H9 (cell line): ENCODE measurements around the gene CBR1. TPM values are rescaled to one million over a fixed set of nuclear protein-coding genes. Genes with fewer than 3 reads are reported as not detected.

Source experiments
- DNase-seq: peaks from one replicate; pipeline ENCODE4 v3.0.0-alpha.2; 2017
- H2AFZ ChIP-seq: one replicate; pipeline ENCODE4 v1.6.1; 2013; ENCODE audit warnings: mild to moderate bottlenecking, low read length, control low read depth, moderate library complexity
- H2AK5ac ChIP-seq: 2 replicates; pipeline ENCODE4 v1.6.1; 2013; ENCODE audit warnings: low read length, control low read depth, mixed read lengths; ENCODE audit not compliant: insufficient read length
- H2BK120ac ChIP-seq: one replicate; pipeline ENCODE4 v1.6.1; 2013; ENCODE audit warnings: low read depth, mild to moderate bottlenecking, low read length, control low read depth, inconsistent platforms; ENCODE audit not compliant: poor library complexity, severe bottlenecking
- H2BK12ac ChIP-seq: 2 replicates; pipeline ENCODE4 v1.6.1; 2013; ENCODE audit warnings: low read length, control low read depth, mixed read lengths, low read depth; ENCODE audit not compliant: insufficient read length
- H2BK15ac ChIP-seq: 2 replicates; pipeline ENCODE4 v1.6.1; 2013; ENCODE audit warnings: low read depth, low read length, control low read depth
- H2BK20ac ChIP-seq: one replicate; pipeline ENCODE4 v1.6.1; 2013; ENCODE audit warnings: low read depth, mild to moderate bottlenecking, low read length, control low read depth, inconsistent platforms; ENCODE audit not compliant: poor library complexity, severe bottlenecking
- H2BK5ac ChIP-seq: 2 replicates; pipeline ENCODE4 v1.6.1; 2013; ENCODE audit warnings: low read length, control low read depth, mixed read lengths; ENCODE audit not compliant: insufficient read length
- H3K14ac ChIP-seq: 2 replicates; pipeline ENCODE4 v1.6.1; 2013; ENCODE audit warnings: low read length, control low read depth; ENCODE audit not compliant: insufficient read depth
- H3K18ac ChIP-seq: 2 replicates; pipeline ENCODE4 v1.6.1; 2013; ENCODE audit warnings: low read depth, mild to moderate bottlenecking, mixed read lengths, low read length, control low read depth; ENCODE audit not compliant: insufficient read length
- H3K23ac ChIP-seq: 2 replicates; pipeline ENCODE4 v1.6.1; 2013; ENCODE audit warnings: low read length, control low read depth, mixed read lengths, low read depth; ENCODE audit not compliant: insufficient read length
- H3K23me2 ChIP-seq: 2 replicates; pipeline ENCODE4 v1.6.1; 2013; ENCODE audit warnings: low read depth, mild to moderate bottlenecking, mixed read lengths, low read length, control low read depth; ENCODE audit not compliant: insufficient read length, poor library complexity, severe bottlenecking
- H3K27ac ChIP-seq: 2 replicates; pipeline ENCODE4 v1.5.1; 2013; ENCODE audit warnings: low read length, control low read depth, mixed read lengths, low read depth; ENCODE audit not compliant: insufficient read length
- H3K27me3 ChIP-seq: 2 replicates; pipeline ENCODE4 v1.6.1; 2013; ENCODE audit warnings: low read length, control low read depth, inconsistent platforms; ENCODE audit not compliant: insufficient read depth
- H3K4ac ChIP-seq: 2 replicates; pipeline ENCODE4 v1.6.1; 2013; ENCODE audit warnings: low read depth, mild to moderate bottlenecking, control low read depth, inconsistent platforms, low read length, moderate library complexity
- H3K4me1 ChIP-seq: 2 replicates; pipeline ENCODE4 v1.6.1; 2013; ENCODE audit warnings: low read length, control low read depth, inconsistent platforms; ENCODE audit not compliant: insufficient read depth
- H3K4me2 ChIP-seq: 2 replicates; pipeline ENCODE4 v1.6.1; 2013; ENCODE audit warnings: low read length, control low read depth, mixed read lengths; ENCODE audit not compliant: insufficient read length, insufficient read depth
- H3K56ac ChIP-seq: 2 replicates; pipeline ENCODE4 v1.6.1; 2013; ENCODE audit warnings: low read depth, mild to moderate bottlenecking, mixed read lengths, low read length, control low read depth; ENCODE audit not compliant: insufficient read length
- H3K79me1 ChIP-seq: 2 replicates; pipeline ENCODE4 v1.6.1; 2013; ENCODE audit warnings: low read depth, mild to moderate bottlenecking, moderate library complexity, low read length, control low read depth, inconsistent platforms; ENCODE audit not compliant: insufficient read depth, poor library complexity, severe bottlenecking
- H3K79me2 ChIP-seq: 2 replicates; pipeline ENCODE4 v1.6.1; 2013; ENCODE audit warnings: low read length, control low read depth, inconsistent platforms; ENCODE audit not compliant: insufficient read depth
- H3K9ac ChIP-seq: 2 replicates; pipeline ENCODE4 v1.6.1; 2013; ENCODE audit warnings: low read length, control low read depth, mixed read lengths; ENCODE audit not compliant: insufficient read length; ENCODE audit errors: extremely low read depth
- H3K9me3 ChIP-seq: one replicate; pipeline ENCODE4 v1.6.1; 2013; ENCODE audit warnings: low read depth, low read length, inconsistent platforms; ENCODE audit not compliant: control insufficient read depth
- H3T11ph ChIP-seq: one replicate; pipeline ENCODE4 v1.6.1; 2013; ENCODE audit warnings: mild to moderate bottlenecking, low read length, control low read depth, inconsistent platforms
- H4K20me1 ChIP-seq: one replicate; pipeline ENCODE4 v1.6.1; 2013; ENCODE audit not compliant: control insufficient read depth, insufficient read length, insufficient read depth
- H4K5ac ChIP-seq: 2 replicates; pipeline ENCODE4 v1.6.1; 2013; ENCODE audit warnings: low read depth, mild to moderate bottlenecking, mixed read lengths, low read length, control low read depth; ENCODE audit not compliant: insufficient read length
- H4K8ac ChIP-seq: replicated peaks from 2 replicates; pipeline ENCODE4 v1.6.1; 2013; ENCODE audit warnings: low read length, control low read depth, mixed read lengths, low read depth; ENCODE audit not compliant: insufficient read length
- H4K91ac ChIP-seq: 2 replicates; pipeline ENCODE4 v1.6.1; 2013; ENCODE audit warnings: low read depth, mild to moderate bottlenecking, moderate library complexity, mixed read lengths, low read length, control low read depth; ENCODE audit not compliant: insufficient read length
- H3K27ac Mint-ChIP-seq, 3 experiments: 2 replicates in 2 of 3; 3 replicates in 1 of 3; pipeline ENCODE4 v1.8.0; 2020 to 2021; ENCODE audit warnings: mixed read lengths in 3 of 3, mild to moderate bottlenecking in 1 of 3, moderate library complexity in 1 of 3
- H3K27me3 Mint-ChIP-seq: 2 replicates; pipeline ENCODE4 v1.8.0; 2021; ENCODE audit warnings: low read depth, mild to moderate bottlenecking, moderate library complexity, mixed read lengths
- H3K36me3 Mint-ChIP-seq, 3 experiments: 2 replicates in 2 of 3; 3 replicates in 1 of 3; pipeline ENCODE4 v1.8.0; 2020 to 2021; ENCODE audit warnings: low read depth in 3 of 3, mixed read lengths in 3 of 3; ENCODE audit not compliant: insufficient read depth in 1 of 3
- H3K4me1 Mint-ChIP-seq, 2 experiments: 2 replicates each; pipeline ENCODE4 v1.8.0; 2020; ENCODE audit warnings: mixed read lengths in 2 of 2
- H3K4me3 Mint-ChIP-seq, 2 experiments: 2 replicates in 1 of 2; 3 replicates in 1 of 2; pipeline ENCODE4 v1.8.0; 2020 to 2021; ENCODE audit warnings: mild to moderate bottlenecking in 2 of 2, mixed read lengths in 2 of 2, moderate library complexity in 1 of 2
- H3K9me3 Mint-ChIP-seq, 2 experiments: 2 replicates in 1 of 2; 3 replicates in 1 of 2; pipeline ENCODE4 v1.8.0; 2020; ENCODE audit warnings: mild to moderate bottlenecking in 2 of 2, mixed read lengths in 2 of 2, moderate library complexity in 1 of 2
- CTCF ChIP-seq: fragments of 200-600 bp; sonication (generic); conservative IDR thresholded peaks from 3 replicates; pipeline ENCODE4 v1.8.0; 2021; ENCODE audit warnings: antibody characterized with exemption, mild to moderate bottlenecking
- WGBS: extraction: QIAGEN DNeasy Blood & Tissue Kit; methylation state at CpG from one replicate; pipeline ENCODE4 v1.1.7; 2013; ENCODE audit warnings: missing lambda C conversion rate, low lambda C conversion rate, mixed read lengths; ENCODE audit not compliant: insufficient read length; ENCODE audit errors: extremely low coverage; 5-methylcytosine and 5-hydroxymethylcytosine counted together
- total RNA-seq: library from RNA; stranded (reverse); gene quantifications from 2 replicates; pipeline ENCODE4 v1.2.1, GENCODE V29; 2021

Gene CBR1
- total RNA-seq, 1 experiment from 2014 or later: 5.7 TPM

- no peak for TF ChIP-seq CTCF
- Histone ChIP-seq H3K27ac (no peak overlapping the region), H2AFZ (no peak overlapping the region), H3K4ac (no peak overlapping the region), H2BK12ac (no peak overlapping the region), H3K4me1 (no peaks in the 10 kb centered on the region), H2BK120ac (no peak overlapping the region), H3K79me2 (no peaks in the 10 kb centered on the region; the same call in 1 of the 2 replicates), H3K56ac (no peak overlapping the region), H3K14ac (no peak overlapping the region), H3K4me2 (no peak overlapping the region), H3T11ph (no peak overlapping the region), H2AK5ac (no peak overlapping the region), H4K8ac (no peak overlapping the region), H4K20me1 (no peaks in the 10 kb centered on the region), H3K9ac (no peak overlapping the region), H4K91ac (no peak overlapping the region), H3K27me3 (no peaks in the 10 kb centered on the region), H3K23me2 (no peaks in the 10 kb centered on the region), H2BK20ac (no peak overlapping the region), H3K9me3 (no peaks in the 10 kb centered on the region), H2BK15ac (no peak overlapping the region), H3K23ac (no peak overlapping the region), H3K79me1 (no peaks in the 10 kb centered on the region), H3K18ac (no peak overlapping the region), H4K5ac (no peak overlapping the region), H2BK5ac (no peak overlapping the region)
- H3K4me3 Mint-ChIP-seq: no peak overlapping the region
- DNase-seq: no peak
- no peaks in the 10 kb centered on the region for H3K4me1 Mint-ChIP-seq
- WGBS: no CpG with 5 or more reads among the region's 7 CpGs
- H3K27ac Mint-ChIP-seq: no peak overlapping the region
- no peaks in the 10 kb centered on the region for H3K27me3 Mint-ChIP-seq
- peaks cover 58 to 85% (median 76%) of the 10 kb centered on the region in 3 experiments for H3K36me3 Mint-ChIP-seq
- no peaks in the 10 kb centered on the region for H3K9me3 Mint-ChIP-seq
These were observed 22.7 kb upstream of the CBR1 start for GRCh38 chr21:36047139-36047538.
